Spleen (tissue), 11 donors: Measurements from ENCODE around the gene FSTL4. TPM values are rescaled to one million over a fixed set of nuclear protein-coding genes. Genes with fewer than 3 reads are reported as not detected.

Source experiments
- DNase-seq: peaks from one replicate; pipeline ENCODE4 v3.0.0-alpha.2; 2020
- H3K27ac ChIP-seq, 8 donors: fragments of 200-600 bp; sonication (generic) in 7 of 8; 1 replicate in 4 of 8; 2 replicates in 4 of 8; pipeline versions ENCODE4 v1.5.0 to v1.8.0; 2016 to 2021; ENCODE audit warnings: inconsistent platforms in 4 of 8, mild to moderate bottlenecking in 4 of 8, moderate library complexity in 1 of 8
- H3K27me3 ChIP-seq, 7 donors: fragments of 200-600 bp; sonication (generic) in 6 of 7; replicated peaks in 1 of 7; 1 replicate in 4 of 7; 2 replicates in 3 of 7; pipeline versions ENCODE4 v1.5.0 to v1.8.0; 2016 to 2021; ENCODE audit warnings: inconsistent platforms in 3 of 7, mild to moderate bottlenecking in 1 of 7
- H3K36me3 ChIP-seq, 6 donors: fragments of 200-600 bp; sonication (generic) in 5 of 6; 1 replicate in 4 of 6; 2 replicates in 2 of 6; pipeline versions ENCODE4 v1.5.0 to v1.8.0; 2016 to 2021; ENCODE audit warnings: inconsistent platforms in 2 of 6
- H3K4me1 ChIP-seq, 6 donors: fragments of 200-600 bp; sonication (generic) in 5 of 6; 1 replicate in 3 of 6; 2 replicates in 3 of 6; pipeline versions ENCODE4 v1.5.0 to v1.8.0; 2016 to 2021; ENCODE audit warnings: inconsistent platforms in 3 of 6
- H3K4me3 ChIP-seq, 8 donors: fragments of 200-600 bp; sonication (generic) in 7 of 8; 1 replicate in 4 of 8; 2 replicates in 4 of 8; pipeline versions ENCODE4 v1.5.0 to v1.8.0; 2016 to 2021; ENCODE audit warnings: inconsistent platforms in 4 of 8, mild to moderate bottlenecking in 4 of 8, moderate library complexity in 2 of 8
- H3K9me3 ChIP-seq, 8 donors: fragments of 200-600 bp; sonication (generic) in 7 of 8; 1 replicate in 4 of 8; 2 replicates in 4 of 8; pipeline versions ENCODE4 v1.5.0 to v1.8.0; 2016 to 2021; ENCODE audit warnings: inconsistent platforms in 4 of 8
- CTCF ChIP-seq, 11 experiments: fragments of 200-600 bp in 7 of 11; fragments of 450-650 bp in 4 of 11; sonication (generic) in 4 of 11; IDR thresholded peaks in 8 of 11; conservative IDR thresholded peaks in 3 of 11; 1 replicate in 7 of 11; 2 replicates in 4 of 11; pipeline versions ENCODE4 v1.4.0 to v1.8.0; 2016 to 2021; ENCODE audit warnings: antibody characterized with exemption in 11 of 11, inconsistent platforms in 4 of 11, mild to moderate bottlenecking in 1 of 11
- POLR2A ChIP-seq, 3 donors: fragments of 450-650 bp; IDR thresholded peaks; one replicate each; pipeline ENCODE4 v1.5.1; 2017; ENCODE audit warnings: antibody characterized with exemption in 3 of 3, mild to moderate bottlenecking in 1 of 3
- POLR2AphosphoS5 ChIP-seq, 3 donors: sonication (generic); formaldehyde crosslinking; IDR thresholded peaks; one replicate each; pipeline ENCODE4 v1.5.1; 2017; ENCODE audit warnings: antibody characterized with exemption in 3 of 3
- WGBS, 5 donors: extraction: QIAGEN DNeasy Blood & Tissue Kit in 3 of 5; methylation state at CpG; one replicate each; pipeline versions ENCODE4 v1.1.5 to v1.1.7; 2013 to 2018; 5-methylcytosine and 5-hydroxymethylcytosine counted together
- intact Hi-C: fragments of 100-400 bp; cut with DNase I; formaldehyde crosslinking; loops from one replicate; pipeline ENCODE4 v1.15.0; 2023; ENCODE audit warnings: low total_unique reads
- polyA plus RNA-seq, 3 donors: library from polyadenylated mRNA; stranded (reverse); fragments of 200-250 nt; gene quantifications; one replicate each; pipeline ENCODE4 v1.2.1, GENCODE V29; 2013
- total RNA-seq, 7 donors: library from RNA; depleted of rRNA in 3 of 7; stranded (reverse); fragments of >200 nt in 3 of 7; fragmentation: NEBNext Ultra II Directional in 4 of 7; extraction: Animal tissue kit (Norgen Biotek cat#: 25700) in 4 of 7; gene quantifications; one replicate each; pipeline versions ENCODE4 v1.1.0 to v1.2.1, GENCODE V29; 2016 to 2021
- donor health status: healthy with polysubstance abuse.
- donor health status: DM: no; HTN: no; CAD: no; lungs with moderate emphysema.
- donor health status: DM: no; HTN: no; CAD: no.
- donor health status: Bipolar disorder and iron deficiency.
- donor health status: healthy.
- donor health status: DM: no; HTN: no; CAD: no.
- donor health status: DM: yes; HTN: yes; CAD: no.

Gene FSTL4
- total and polyA plus RNA-seq, 10 donors, result under 0.01 to 1.0 (median 0.37) TPM; not detected in 4

DNA sequence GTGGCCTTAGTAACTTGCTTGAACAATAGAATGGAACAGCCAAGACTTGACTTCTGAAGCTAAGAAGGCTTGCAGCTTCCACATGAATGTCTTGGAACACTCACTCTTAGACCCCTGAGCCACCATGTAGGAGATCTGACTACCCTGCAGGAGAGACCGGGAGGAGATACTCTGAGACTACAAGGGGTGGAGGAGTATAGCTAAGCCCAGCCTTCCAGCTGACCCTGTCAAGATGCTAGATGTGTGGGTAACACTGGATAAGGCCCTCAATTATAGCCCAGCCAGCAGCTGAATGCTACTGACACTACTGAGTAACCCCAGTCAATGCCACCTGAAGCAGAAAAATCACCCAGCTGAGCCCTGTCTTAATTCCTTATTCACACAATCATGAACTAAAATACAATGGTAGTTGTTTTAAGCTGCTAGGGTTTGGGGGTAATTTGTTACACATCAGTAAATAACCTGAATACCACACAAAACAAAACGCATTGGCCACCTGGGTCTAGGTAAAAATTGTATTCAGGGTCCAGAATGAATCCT, 180.9 kb downstream of the FSTL4 start:
- DNase-seq, result no peak
- Histone ChIP-seq H3K9me3 (no peaks in the 10 kb centered on the region), H3K27ac (no peak overlapping the region), H3K27me3 (no peaks in the 10 kb centered on the region), H3K36me3 (no peaks in the 10 kb centered on the region), H3K4me1 (no peaks in the 10 kb centered on the region), H3K4me3 (no peak overlapping the region)
- 79 to 91% (median 89%) methylated on average over 2 of the region's 2 CpGs for WGBS, 5 donors
- TF ChIP-seq POLR2AphosphoS5 (IDR thresholded peaks at IDR 0.05) (no peak), CTCF (IDR thresholded peaks at IDR 0.05 in 8 of 11, conservative IDR thresholded peaks at IDR 0.05 in 3 of 11) (no peak), POLR2A (IDR thresholded peaks at IDR 0.05) (no peak)
- intact Hi-C loops, result no loop called here

- no peaks in the 10 kb centered on the region for H3K36me3 ChIP-seq
- no peak overlapping the region for H3K27ac ChIP-seq
- no peaks in the 10 kb centered on the region for H3K4me1 ChIP-seq
- no peak for TF ChIP-seq POLR2A (IDR thresholded peaks at IDR 0.05)
- no peak for DNase-seq
- no peaks in the 10 kb centered on the region for H3K9me3 ChIP-seq
- H3K4me3 ChIP-seq, result no peak overlapping the region
- H3K27me3 ChIP-seq, result no peaks in the 10 kb centered on the region
- intact Hi-C loops, result no loop called here
Measured at GRCh38 chr5:133430095-133430494, 182.2 kb downstream of the FSTL4 start.

DNA sequence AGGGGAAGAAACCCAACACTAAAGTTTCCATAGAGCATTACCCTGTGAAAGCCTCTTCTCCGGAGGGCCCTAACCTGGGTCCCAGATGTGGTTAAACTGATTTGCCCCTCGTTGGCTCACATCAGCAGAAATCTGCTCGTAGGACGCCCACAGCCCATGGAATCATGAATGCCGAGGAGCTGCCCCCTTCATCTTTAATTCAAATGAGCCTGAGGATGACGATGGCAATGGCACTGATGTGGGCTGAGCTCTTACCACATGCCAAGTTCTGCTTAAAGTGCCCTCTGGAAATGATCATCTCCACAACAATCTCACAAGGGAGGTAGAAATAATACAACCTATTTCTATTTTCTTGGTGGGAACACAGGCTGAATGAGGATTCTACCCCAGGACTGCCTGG, 183.3 kb downstream of the FSTL4 start:
- H3K27me3 ChIP-seq, result no peaks in the 10 kb centered on the region
- H3K27ac ChIP-seq, result no peak overlapping the region
- H3K9me3 ChIP-seq, result no peaks in the 10 kb centered on the region
- no peaks in the 10 kb centered on the region for H3K36me3 ChIP-seq
- no peak for DNase-seq
- H3K4me3 ChIP-seq, result no peak overlapping the region
- TF ChIP-seq CTCF (IDR thresholded peaks at IDR 0.05 in 8 of 11, conservative IDR thresholded peaks at IDR 0.05 in 3 of 11) (no peak), POLR2A (IDR thresholded peaks at IDR 0.05) (no peak), POLR2AphosphoS5 (IDR thresholded peaks at IDR 0.05) (no peak)
- WGBS, 5 donors, result 74 to 87% (median 82%) methylated on average over 6 of the region's 6 CpGs
- intact Hi-C loops, result no loop called here
- peaks cover 0 to under 1% (median 0%) of the 10 kb centered on the region in 6 donors for H3K4me1 ChIP-seq

DNA sequence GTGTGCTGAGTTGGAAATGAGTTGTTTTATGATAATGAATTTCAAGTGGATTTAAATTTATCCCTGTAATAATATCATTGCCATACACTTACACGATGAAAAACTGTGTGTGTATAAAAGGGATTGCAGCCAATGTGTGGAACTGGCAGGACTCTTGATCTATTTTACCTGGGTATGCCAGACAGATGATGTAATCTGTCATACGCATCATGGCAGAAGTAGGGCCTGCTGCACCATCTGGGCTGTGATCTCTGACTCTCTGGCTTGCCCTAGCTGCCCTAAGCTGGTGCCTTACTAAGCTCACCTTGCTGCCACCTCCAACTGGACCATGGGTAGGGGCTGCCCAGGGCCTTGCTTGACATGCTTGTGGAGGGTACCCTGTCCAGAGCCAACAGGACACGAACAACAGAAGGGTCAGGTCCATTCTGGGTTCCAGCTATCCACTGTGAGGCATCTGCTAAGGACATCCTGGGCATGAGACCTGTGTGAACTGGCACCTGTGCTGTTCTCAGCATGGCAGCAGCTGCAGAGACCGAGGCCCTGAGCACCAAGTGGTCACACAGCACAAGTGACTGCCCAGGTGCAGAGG, 184.2 kb downstream of the FSTL4 start:
- H3K27ac ChIP-seq, result no peak overlapping the region
- TF ChIP-seq POLR2AphosphoS5 (IDR thresholded peaks at IDR 0.05), result no peak
- DNase-seq, result no peak
- H3K36me3 ChIP-seq, result no peaks in the 10 kb centered on the region
- H3K4me1 ChIP-seq, result peaks cover 0 to 7% (median 3%) of the 10 kb centered on the region in 6 donors
- no peak overlapping the region for H3K4me3 ChIP-seq
- peaks cover 0 to 3% (median 0%) of the 10 kb centered on the region in 7 donors for H3K27me3 ChIP-seq
- WGBS, 5 donors, result 73 to 94% (median 75%) methylated on average over 4 of the region's 4 CpGs
- intact Hi-C loops, result no loop called here
- no peaks in the 10 kb centered on the region for H3K9me3 ChIP-seq

DNA sequence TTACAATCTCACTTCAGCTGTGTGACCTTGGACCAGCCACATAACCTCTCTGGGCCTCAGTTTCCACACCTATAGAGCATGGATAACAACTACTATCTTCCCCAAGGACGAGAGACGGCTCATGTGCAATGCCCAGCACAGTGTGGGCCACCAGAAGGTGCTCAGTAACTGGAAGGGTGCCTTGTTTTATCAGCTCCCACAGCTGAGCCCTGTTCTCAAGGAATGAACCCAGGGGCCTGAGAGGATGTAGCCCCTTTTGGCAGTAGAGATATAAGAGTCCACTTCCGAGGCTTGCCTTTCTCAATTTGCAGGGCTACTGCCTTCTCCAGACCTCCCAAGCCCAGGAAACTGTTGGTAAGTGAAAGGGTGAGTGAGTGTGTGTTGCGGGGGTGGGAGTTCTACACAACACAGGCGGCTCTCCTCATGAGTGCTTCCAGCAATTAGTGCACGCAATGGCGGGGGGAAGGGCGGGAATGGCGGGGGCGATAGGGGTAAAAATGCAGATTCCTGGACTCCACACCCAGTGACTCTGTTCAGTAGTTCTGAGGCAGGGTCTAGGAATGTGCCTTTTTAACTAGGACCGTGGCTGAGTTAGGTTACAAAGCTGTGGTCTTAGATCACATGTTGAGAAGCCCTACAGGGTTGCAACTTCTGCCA, 185.1 kb downstream of the FSTL4 start:
- DNase-seq, result no peak

More for the DNA sequence above, 185.1 kb downstream of the FSTL4 start:
- no peak for TF ChIP-seq POLR2AphosphoS5 (IDR thresholded peaks at IDR 0.05)
- TF ChIP-seq POLR2A (IDR thresholded peaks at IDR 0.05), result no peak
- TF ChIP-seq CTCF (IDR thresholded peaks at IDR 0.05 in 8 of 11, conservative IDR thresholded peaks at IDR 0.05 in 3 of 11), result no peak
- intact Hi-C loops, result no loop called here
- H3K36me3 ChIP-seq, result no peaks in the 10 kb centered on the region
- H3K27me3 ChIP-seq, result peaks cover 0 to 6% (median 0%) of the 10 kb centered on the region in 7 donors
- peaks cover 0 to 7% (median 3%) of the 10 kb centered on the region in 6 donors for H3K4me1 ChIP-seq
- no peaks in the 10 kb centered on the region for H3K9me3 ChIP-seq
- WGBS, 5 donors, result 72 to 78% (median 73%) methylated on average over 9 to 11 of the region's 11 CpGs
- H3K4me3 ChIP-seq, result no peak overlapping the region
- no peak overlapping the region for H3K27ac ChIP-seq
